ENCODE measurements around the gene CCDC171. TPM values are rescaled to one million over a fixed set of nuclear protein-coding genes. Genes with fewer than 3 reads are reported as not detected.

The CCDC171 gene
- total and polyA plus RNA-seq, 4 donors = 0.13 to 1.1 (median 0.43) TPM

GRCh38 chr9:15670894-15671293, 118.1 kb downstream of the CCDC171 start:
- Histone ChIP-seq H3K27me3 (ENCODE audit: control insufficient read depth in 4 of 4, insufficient read depth in 4 of 4, low read length in 3 of 4) (no peaks in the 10 kb centered on the region), H3K27ac (ENCODE audit: low read depth in 1 of 2, low read length in 2 of 2) (no peak overlapping the region), H3K4me3 (ENCODE audit: low read depth in 1 of 3, low read length in 3 of 3) (no peak overlapping the region), H3K4me1 (ENCODE audit: control insufficient read depth in 4 of 4, insufficient read depth in 4 of 4, low read length in 3 of 4) (no peaks in the 10 kb centered on the region), H3K36me3 (ENCODE audit: control insufficient read depth in 4 of 4, insufficient read depth in 3 of 4, low read depth in 1 of 4, low read length in 3 of 4) (no peaks in the 10 kb centered on the region), H3K9me3 (ENCODE audit: control insufficient read depth in 4 of 4, low read length in 3 of 4) (no peaks in the 10 kb centered on the region), H3K9ac (ENCODE audit: low read depth in 1 of 2, low read length in 2 of 2) (no peak overlapping the region)
- WGBS = 96% methylated on average over 7 of the region's 7 CpGs
- TF ChIP-seq ZBTB33 (IDR thresholded peaks at IDR 0.05) = no peak
- no peak for TF ChIP-seq EGR1 (IDR thresholded peaks at IDR 0.05; ENCODE audit: low read depth in 2 of 2)
- TF ChIP-seq HNF4G (IDR thresholded peaks at IDR 0.05) = no peak
- no peak for TF ChIP-seq ATF3 (IDR thresholded peaks at IDR 0.05)
- no peak for TF ChIP-seq FOXA2 (IDR thresholded peaks at IDR 0.05)
- no peak for TF ChIP-seq NR2F2 (IDR thresholded peaks at IDR 0.05)
- TF ChIP-seq RAD21 (IDR thresholded peaks at IDR 0.05) = no peak
- no peak for TF ChIP-seq JUND (IDR thresholded peaks at IDR 0.05)
- no peak for TF ChIP-seq GABPA (IDR thresholded peaks at IDR 0.05 in 1 of 2, conservative IDR thresholded peaks at IDR 0.05 in 1 of 2)
- TF ChIP-seq SP1 (IDR thresholded peaks at IDR 0.05) = no peak
- TF ChIP-seq TAF1 (conservative IDR thresholded peaks at IDR 0.05) = no peak
- TF ChIP-seq RXRA (IDR thresholded peaks at IDR 0.05) = no peak
- no peak for TF ChIP-seq YY1 (IDR thresholded peaks at IDR 0.05)
- no peak for TF ChIP-seq FOXA1 (IDR thresholded peaks at IDR 0.05)
- TF ChIP-seq, protein P1, sequence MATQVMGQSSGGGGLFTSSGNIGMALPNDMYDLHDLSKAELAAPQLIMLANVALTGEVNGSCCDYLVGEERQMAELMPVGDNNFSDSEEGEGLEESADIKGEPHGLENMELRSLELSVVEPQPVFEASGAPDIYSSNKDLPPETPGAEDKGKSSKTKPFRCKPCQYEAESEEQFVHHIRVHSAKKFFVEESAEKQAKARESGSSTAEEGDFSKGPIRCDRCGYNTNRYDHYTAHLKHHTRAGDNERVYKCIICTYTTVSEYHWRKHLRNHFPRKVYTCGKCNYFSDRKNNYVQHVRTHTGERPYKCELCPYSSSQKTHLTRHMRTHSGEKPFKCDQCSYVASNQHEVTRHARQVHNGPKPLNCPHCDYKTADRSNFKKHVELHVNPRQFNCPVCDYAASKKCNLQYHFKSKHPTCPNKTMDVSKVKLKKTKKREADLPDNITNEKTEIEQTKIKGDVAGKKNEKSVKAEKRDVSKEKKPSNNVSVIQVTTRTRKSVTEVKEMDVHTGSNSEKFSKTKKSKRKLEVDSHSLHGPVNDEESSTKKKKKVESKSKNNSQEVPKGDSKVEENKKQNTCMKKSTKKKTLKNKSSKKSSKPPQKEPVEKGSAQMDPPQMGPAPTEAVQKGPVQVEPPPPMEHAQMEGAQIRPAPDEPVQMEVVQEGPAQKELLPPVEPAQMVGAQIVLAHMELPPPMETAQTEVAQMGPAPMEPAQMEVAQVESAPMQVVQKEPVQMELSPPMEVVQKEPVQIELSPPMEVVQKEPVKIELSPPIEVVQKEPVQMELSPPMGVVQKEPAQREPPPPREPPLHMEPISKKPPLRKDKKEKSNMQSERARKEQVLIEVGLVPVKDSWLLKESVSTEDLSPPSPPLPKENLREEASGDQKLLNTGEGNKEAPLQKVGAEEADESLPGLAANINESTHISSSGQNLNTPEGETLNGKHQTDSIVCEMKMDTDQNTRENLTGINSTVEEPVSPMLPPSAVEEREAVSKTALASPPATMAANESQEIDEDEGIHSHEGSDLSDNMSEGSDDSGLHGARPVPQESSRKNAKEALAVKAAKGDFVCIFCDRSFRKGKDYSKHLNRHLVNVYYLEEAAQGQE (IDR thresholded peaks at IDR 0.05) = no peak
- no peak for TF ChIP-seq MAX (IDR thresholded peaks at IDR 0.05)
- TF ChIP-seq, protein P2, sequence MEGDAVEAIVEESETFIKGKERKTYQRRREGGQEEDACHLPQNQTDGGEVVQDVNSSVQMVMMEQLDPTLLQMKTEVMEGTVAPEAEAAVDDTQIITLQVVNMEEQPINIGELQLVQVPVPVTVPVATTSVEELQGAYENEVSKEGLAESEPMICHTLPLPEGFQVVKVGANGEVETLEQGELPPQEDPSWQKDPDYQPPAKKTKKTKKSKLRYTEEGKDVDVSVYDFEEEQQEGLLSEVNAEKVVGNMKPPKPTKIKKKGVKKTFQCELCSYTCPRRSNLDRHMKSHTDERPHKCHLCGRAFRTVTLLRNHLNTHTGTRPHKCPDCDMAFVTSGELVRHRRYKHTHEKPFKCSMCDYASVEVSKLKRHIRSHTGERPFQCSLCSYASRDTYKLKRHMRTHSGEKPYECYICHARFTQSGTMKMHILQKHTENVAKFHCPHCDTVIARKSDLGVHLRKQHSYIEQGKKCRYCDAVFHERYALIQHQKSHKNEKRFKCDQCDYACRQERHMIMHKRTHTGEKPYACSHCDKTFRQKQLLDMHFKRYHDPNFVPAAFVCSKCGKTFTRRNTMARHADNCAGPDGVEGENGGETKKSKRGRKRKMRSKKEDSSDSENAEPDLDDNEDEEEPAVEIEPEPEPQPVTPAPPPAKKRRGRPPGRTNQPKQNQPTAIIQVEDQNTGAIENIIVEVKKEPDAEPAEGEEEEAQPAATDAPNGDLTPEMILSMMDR (IDR thresholded peaks at IDR 0.05; ENCODE audit: low read depth, low read length, missing input control) = no peak
- TF ChIP-seq HNF4A (conservative IDR thresholded peaks at IDR 0.05) = no peak
- DNase-seq (ENCODE audit: low spot score) = no peak

Measured in liver (tissue), 9 donors.